Smooth muscle cell (in vitro differentiated cells): ENCODE measurements around the gene MSX1. TPM values are rescaled to one million over a fixed set of nuclear protein-coding genes. Genes with fewer than 3 reads are reported as not detected.

Experiments used
- DNase-seq: peaks from one replicate; lab custom pipeline; 2025; ENCODE audit not compliant: unreplicated experiment; lab: John Stamatoyannopoulos, UW
- H2AFZ ChIP-seq: fragments of 200-600 bp; sonication (generic); 2 replicates; pipeline ENCODE4 v1.6.0; 2016; ENCODE audit warnings: antibody characterized with exemption, low read depth, mild to moderate bottlenecking
- H3F3A ChIP-seq: fragments of 200-600 bp; sonication (generic); 2 replicates; pipeline ENCODE4 v1.6.0; 2017; ENCODE audit warnings: antibody characterized with exemption, low read depth
- H3K27ac ChIP-seq: fragments of 200-600 bp; sonication (generic); 2 replicates; pipeline ENCODE4 v1.5.1; 2016; ENCODE audit warnings: low read depth, mild to moderate bottlenecking
- H3K27me3 ChIP-seq: fragments of 200-600 bp; sonication (generic); 2 replicates; pipeline ENCODE4 v1.6.1; 2016; ENCODE audit warnings: low read depth, mild to moderate bottlenecking
- H3K36me3 ChIP-seq: fragments of 200-600 bp; sonication (generic); 2 replicates; pipeline ENCODE4 v1.5.1; 2016; ENCODE audit warnings: low read depth
- H3K4me1 ChIP-seq: fragments of 200-600 bp; sonication (generic); 2 replicates; pipeline ENCODE4 v1.5.1; 2016; ENCODE audit warnings: low read depth
- H3K4me2 ChIP-seq: fragments of 200-600 bp; sonication (generic); 2 replicates; pipeline ENCODE4 v1.6.0; 2016; ENCODE audit warnings: mild to moderate bottlenecking
- H3K4me3 ChIP-seq: fragments of 200-600 bp; sonication (generic); 2 replicates; pipeline ENCODE4 v1.5.1; 2016; ENCODE audit warnings: mild to moderate bottlenecking
- H3K79me2 ChIP-seq: fragments of 200-600 bp; sonication (generic); 2 replicates; pipeline ENCODE4 v1.6.0; 2016; ENCODE audit warnings: low read depth, mild to moderate bottlenecking
- H3K9ac ChIP-seq: fragments of 200-600 bp; sonication (generic); 2 replicates; pipeline ENCODE4 v1.6.0; 2016; ENCODE audit warnings: low read depth
- H3K9me3 ChIP-seq: fragments of 200-600 bp; sonication (generic); replicated peaks from 2 replicates; pipeline ENCODE4 v1.5.1; 2016; ENCODE audit warnings: low read depth
- H4K20me1 ChIP-seq: fragments of 200-600 bp; sonication (generic); 2 replicates; pipeline ENCODE4 v1.6.0; 2016; ENCODE audit warnings: low read depth
- WGBS: methylation state at CpG from one replicate; pipeline ENCODE4 v1.1.7; 2016; ENCODE audit warnings: low lambda C conversion rate; 5-methylcytosine and 5-hydroxymethylcytosine counted together
- polyA plus RNA-seq: library from polyadenylated mRNA; unstranded; fragments of >200 nt; fragmentation: Nextera tagmentation; extraction: Ambion mirVana; gene quantifications from 2 replicates; pipeline ENCODE4 v1.2.1, GENCODE V29; 2016
- total RNA-seq: library from RNA; depleted of rRNA; stranded (reverse); fragments of >200 nt; gene quantifications from 2 replicates; pipeline ENCODE4 v1.2.3, GENCODE V29; 2014
- TF ChIP-seq, protein P1 (sequence below): fragments of 200-600 bp; sonication (generic); IDR thresholded peaks from 2 replicates; pipeline ENCODE4 v1.5.1; 2017; ENCODE audit warnings: borderline replicate concordance, mild to moderate bottlenecking, antibody characterized with exemption; ENCODE audit not compliant: insufficient read depth, poor library complexity, severe bottlenecking

The MSX1 gene
- total and polyA plus RNA-seq, 2 experiments from 2014 or later: 13.4 to 27.5 TPM

- no peaks in the 10 kb centered on the region for H3K36me3 ChIP-seq
- H3K4me2 ChIP-seq: peak overlapping the region; percentile 99
- H3F3A ChIP-seq: peaks cover 23% of the 10 kb centered on the region
- no peaks in the 10 kb centered on the region for H3K9me3 ChIP-seq
- peaks cover 25% of the 10 kb centered on the region for H3K79me2 ChIP-seq
- TF ChIP-seq, protein P1, sequence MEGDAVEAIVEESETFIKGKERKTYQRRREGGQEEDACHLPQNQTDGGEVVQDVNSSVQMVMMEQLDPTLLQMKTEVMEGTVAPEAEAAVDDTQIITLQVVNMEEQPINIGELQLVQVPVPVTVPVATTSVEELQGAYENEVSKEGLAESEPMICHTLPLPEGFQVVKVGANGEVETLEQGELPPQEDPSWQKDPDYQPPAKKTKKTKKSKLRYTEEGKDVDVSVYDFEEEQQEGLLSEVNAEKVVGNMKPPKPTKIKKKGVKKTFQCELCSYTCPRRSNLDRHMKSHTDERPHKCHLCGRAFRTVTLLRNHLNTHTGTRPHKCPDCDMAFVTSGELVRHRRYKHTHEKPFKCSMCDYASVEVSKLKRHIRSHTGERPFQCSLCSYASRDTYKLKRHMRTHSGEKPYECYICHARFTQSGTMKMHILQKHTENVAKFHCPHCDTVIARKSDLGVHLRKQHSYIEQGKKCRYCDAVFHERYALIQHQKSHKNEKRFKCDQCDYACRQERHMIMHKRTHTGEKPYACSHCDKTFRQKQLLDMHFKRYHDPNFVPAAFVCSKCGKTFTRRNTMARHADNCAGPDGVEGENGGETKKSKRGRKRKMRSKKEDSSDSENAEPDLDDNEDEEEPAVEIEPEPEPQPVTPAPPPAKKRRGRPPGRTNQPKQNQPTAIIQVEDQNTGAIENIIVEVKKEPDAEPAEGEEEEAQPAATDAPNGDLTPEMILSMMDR: no peak
- no peak for DNase-seq
- peaks cover 17% of the 10 kb centered on the region for H4K20me1 ChIP-seq
- H3K9ac ChIP-seq: no peak overlapping the region
- H3K4me3 ChIP-seq: peak overlapping the region; percentile 54
- H3K27me3 ChIP-seq: peaks cover 37% of the 10 kb centered on the region
- 19% methylated on average over 30 of the region's 36 CpGs for WGBS
- peak overlapping the region; percentile 38 for H2AFZ ChIP-seq
- H3K27ac ChIP-seq: no peak overlapping the region
- peaks cover 53% of the 10 kb centered on the region for H3K4me1 ChIP-seq
These were observed 2.3 kb upstream of the MSX1 start for GRCh38 chr4:4857001-4857808.

DNA sequence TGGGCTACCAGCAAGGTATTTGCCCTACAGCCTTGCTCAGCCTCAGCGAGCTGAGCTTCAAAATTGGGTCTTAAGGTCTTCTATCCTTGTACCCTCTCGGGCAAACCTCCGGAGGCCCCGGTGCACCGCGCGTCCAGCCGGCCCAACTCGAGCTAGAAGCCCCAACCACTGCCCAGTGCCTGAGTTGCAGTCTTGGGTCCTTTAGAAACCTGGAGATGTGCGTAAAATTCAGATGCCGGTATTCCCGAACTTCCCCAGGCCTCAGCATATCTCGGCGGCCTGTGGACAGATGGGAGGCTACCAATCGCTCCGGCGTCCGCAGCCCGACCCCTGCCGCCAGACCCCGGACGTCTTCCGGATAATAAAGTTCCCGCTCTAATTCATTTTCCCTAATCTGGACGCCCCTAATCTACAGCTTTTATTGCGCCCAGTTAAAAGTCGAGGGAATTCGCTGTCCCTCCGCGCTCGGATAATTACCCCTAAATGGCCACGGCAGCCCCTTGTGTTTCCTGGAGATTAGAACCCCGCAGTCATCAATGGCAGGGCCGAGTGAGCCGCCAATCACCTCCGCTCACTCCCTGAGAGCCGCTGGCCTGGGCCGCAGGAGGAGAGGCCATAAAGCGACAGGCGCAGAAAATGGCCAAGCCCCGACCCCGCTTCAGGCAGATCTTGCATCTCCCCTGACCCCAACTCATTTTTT is 1.5 kb upstream of the MSX1 start:
- DNase-seq: no peak
- peaks cover 53% of the 10 kb centered on the region for H3K4me1 ChIP-seq
- no peak overlapping the region for H2AFZ ChIP-seq
- no peaks in the 10 kb centered on the region for H3K9me3 ChIP-seq
- H3K27me3 ChIP-seq: peaks cover 43% of the 10 kb centered on the region
- 19% methylated on average over 42 of the region's 42 CpGs for WGBS
- H3K9ac ChIP-seq: no peak overlapping the region
- H3K4me2 ChIP-seq: peak overlapping the region; percentile 99
- H3K79me2 ChIP-seq: peaks cover 30% of the 10 kb centered on the region
- peaks cover 21% of the 10 kb centered on the region for H3F3A ChIP-seq
- peak overlapping the region; percentile 91 for H3K4me3 ChIP-seq
- no peak overlapping the region for H3K27ac ChIP-seq
- no peaks in the 10 kb centered on the region for H3K36me3 ChIP-seq
- TF ChIP-seq, protein P1: no peak
- H4K20me1 ChIP-seq: peaks cover 25% of the 10 kb centered on the region

- no peak for DNase-seq
- Histone ChIP-seq H3K4me1 (peaks cover 47% of the 10 kb centered on the region), H3K9me3 (no peaks in the 10 kb centered on the region), H3K27me3 (peaks cover 50% of the 10 kb centered on the region), H3K4me2 (peak overlapping the region; percentile 99), H3K4me3 (peak overlapping the region; percentile 91), H3K27ac (peak overlapping the region; percentile 38), H3K79me2 (peaks cover 30% of the 10 kb centered on the region), H4K20me1 (peaks cover 28% of the 10 kb centered on the region), H2AFZ (peak overlapping the region; percentile 79), H3F3A (peaks cover 14% of the 10 kb centered on the region), H3K9ac (peak overlapping the region; percentile 28), H3K36me3 (no peaks in the 10 kb centered on the region)
- 20% methylated on average over 20 of the region's 21 CpGs for WGBS
- TF ChIP-seq, protein P1: no peak
These were observed 739 bp upstream of the MSX1 start for GRCh38 chr4:4858527-4859324.
